ENCODE results near the gene CAPN2. TPM values are rescaled to one million over a fixed set of nuclear protein-coding genes. Genes with fewer than 3 reads are reported as not detected.
"Not testable (repeated sequence)": the region's sequence is repeated elsewhere in the genome, so short reads cannot be mapped to it uniquely, and the experiment has no call there.

CAPN2 gene
- total RNA-seq, 1 experiment from 2014 or later, result 170 TPM

DNA sequence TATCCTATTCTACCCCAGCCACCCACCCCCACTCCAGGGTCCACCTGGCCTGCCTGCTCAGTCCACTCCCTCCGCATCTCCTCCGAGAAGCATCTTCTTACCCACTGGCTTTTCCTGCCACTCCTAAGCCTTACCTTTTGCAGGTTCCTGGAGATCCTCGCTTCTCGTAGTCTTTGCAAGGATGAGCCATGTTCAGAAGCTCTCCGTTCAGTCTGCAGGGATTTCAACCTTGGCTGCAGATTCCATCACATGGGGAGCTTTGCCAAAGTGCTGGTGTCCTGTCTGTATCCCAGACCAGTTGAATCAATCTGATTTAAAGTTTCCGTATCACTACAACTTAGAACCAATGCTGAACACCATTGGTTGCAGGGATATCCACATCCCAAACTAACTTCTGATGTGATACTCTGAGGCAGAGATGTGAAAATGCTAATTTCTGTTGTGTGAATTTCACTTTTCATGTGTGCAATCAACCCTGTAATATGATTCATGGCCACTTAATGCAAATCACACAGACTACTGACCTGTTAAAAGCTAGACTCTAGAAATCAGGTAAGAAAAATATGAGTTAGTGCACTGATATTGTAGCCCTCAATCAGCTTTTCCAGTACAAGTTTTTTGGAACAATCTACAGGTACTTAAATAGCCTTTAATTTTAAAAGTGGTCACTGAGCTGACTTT is 61.9 kb downstream of the CAPN2 start:
- in situ Hi-C loops (cut with HindIII; ENCODE audit: low sequenced_read_pairs), result no loop called here
- DNase-seq (ENCODE audit: low spot score), result no peak

DNA sequence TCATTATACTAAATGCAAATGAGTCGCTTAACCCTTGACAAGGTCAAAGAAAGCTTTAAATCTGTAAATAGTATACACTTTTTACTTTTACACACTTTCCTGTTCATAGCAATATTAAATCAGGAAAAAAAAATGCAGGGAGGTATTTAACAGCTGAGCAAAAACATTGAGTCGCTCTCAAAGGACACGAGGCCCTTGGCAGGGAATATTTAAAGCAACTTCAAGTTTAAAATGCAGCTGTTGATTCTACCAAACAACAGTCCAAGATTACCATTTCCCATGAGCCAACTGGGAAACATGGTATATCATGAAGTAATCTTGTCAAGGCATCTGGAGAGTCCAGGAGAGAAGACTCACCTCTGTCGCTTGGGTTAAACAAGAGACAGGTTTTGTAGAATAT is 62.7 kb downstream of the CAPN2 start:
- no peak for DNase-seq (ENCODE audit: low spot score)
- in situ Hi-C loops (cut with HindIII; ENCODE audit: low sequenced_read_pairs), result no loop called here

DNA sequence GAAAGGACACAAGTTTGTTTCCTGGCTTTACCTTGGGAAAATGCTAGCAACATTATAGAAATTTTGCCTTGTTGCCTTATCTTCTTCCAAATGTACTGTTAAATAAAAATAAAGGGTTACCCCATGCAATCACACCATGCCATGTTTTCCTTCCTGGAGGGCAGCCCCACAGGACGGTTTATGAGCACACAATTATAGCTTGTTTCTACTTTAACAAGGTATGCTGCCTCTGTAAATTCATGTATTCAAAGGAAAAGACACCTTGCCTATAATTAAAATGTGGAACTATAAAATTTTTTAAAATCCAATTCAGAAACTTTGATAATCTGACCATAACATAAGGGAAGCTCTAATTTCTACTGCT is 63.4 kb downstream of the CAPN2 start:
- in situ Hi-C loops (cut with HindIII; ENCODE audit: low sequenced_read_pairs), result no loop called here

DNA sequence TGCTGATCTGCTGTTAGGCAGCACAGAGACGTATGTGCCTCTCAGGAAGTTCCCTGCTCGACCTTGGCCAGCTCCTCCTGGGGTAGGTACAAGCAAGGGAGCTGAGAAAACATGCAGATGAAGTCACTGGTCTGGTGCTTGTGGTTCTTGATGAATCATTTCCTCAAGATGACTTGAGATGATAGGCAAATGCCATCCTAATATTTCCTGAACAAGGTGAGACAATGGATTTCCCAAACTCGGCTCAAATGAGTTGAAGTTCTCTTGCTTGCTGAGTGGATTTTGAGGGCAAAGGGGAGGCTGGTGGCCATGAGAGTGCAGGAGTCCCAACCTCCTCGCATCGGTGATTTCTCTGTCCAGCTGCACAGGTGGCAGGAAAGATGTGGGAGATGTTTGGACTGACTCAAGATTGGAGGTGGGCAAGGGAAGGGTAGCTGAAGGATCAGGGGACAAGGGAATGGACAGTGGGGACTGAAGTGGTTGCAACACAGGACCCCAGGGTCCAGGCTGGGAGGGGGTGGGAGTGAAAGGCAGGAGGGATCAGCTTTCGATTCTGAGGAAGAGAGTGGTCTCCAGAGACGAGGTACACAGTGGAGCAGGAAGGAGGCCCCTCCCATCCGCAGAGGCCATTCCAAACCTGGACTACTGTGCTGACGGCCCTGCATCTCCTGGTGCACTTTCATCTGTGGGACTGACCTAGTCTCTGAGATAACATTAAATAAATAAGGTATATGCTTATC is 63.9 kb downstream of the CAPN2 start:
- in situ Hi-C loops (cut with HindIII; ENCODE audit: low sequenced_read_pairs), result no loop called here
- DNase-seq (ENCODE audit: low spot score), result no peak

More for the DNA sequence above, 63.4 kb downstream of the CAPN2 start:
- no peak for DNase-seq (ENCODE audit: low spot score)

DNA sequence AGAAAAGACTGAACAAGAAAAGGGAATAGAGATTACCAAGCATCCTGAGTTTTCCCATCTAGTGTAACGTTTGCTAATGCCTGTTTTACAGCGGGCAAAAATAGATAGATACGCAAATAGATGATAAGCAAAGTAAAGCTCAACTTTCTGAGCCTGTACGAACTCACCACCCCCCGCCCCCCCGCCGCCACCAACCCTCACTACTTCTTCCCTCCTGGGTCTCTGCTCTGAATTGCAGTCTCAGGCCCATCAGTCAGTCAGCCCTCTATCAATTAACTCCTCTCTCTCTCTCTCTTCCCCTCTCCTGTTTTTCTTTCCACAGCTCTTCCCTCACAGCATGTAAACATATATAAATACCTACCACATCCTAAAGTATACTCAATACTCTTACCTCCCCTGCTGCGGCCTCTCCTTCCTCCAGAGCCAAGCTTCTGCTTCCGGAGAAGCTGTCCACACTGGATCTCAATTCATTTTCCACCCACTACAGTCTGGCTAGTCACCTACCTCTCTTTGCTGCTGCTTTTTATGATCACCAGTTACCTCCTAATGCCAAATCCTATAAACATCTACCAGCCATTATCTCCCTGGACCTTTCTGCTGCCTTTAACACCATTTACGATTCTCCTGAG is 64.6 kb downstream of the CAPN2 start:
- DNase-seq (ENCODE audit: low spot score), result no peak
- in situ Hi-C loops (cut with HindIII; ENCODE audit: low sequenced_read_pairs), result no loop called here

DNA sequence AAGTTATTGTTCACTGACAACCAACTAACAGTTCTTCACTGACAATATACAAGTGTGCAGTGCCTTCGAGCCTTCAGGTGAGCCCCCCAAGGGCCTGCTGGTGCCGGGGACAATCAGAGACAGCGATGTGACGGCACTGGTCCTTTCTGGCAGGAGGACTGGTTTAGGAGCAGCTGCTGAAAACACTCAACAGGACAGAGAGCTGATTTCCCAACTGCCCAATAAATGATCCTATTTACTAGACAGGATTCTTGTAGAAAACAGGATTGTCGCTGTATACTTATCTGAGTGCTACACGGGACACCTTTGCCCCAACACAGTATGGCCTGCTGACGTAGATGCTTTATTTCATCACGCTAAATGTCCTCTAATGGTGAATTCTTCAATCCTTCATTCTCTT is 68.0 kb downstream of the CAPN2 start:
- no peak for DNase-seq (ENCODE audit: low spot score)
- in situ Hi-C loops (cut with HindIII; ENCODE audit: low sequenced_read_pairs), result no loop called here

DNA sequence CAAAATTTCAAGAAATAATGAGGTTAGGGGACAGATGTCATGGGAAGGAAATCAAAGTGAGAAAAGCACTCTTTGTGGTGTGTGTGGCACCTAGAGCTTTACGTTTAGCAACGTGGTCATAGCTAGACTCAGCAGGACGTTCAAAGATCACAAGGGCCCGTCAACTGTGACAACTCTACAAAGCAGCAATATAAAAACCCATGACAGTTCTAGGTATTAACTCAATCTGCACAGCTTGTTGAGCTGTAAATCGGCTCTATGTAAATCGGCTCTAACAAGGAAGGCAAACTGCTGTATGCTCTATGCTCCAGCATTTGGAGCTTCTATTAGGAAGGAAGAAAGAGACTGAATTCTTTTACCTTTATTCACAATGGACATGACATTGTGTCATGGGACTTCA is 68.6 kb downstream of the CAPN2 start:
- in situ Hi-C loops (cut with HindIII; ENCODE audit: low sequenced_read_pairs), result no loop called here
- DNase-seq (ENCODE audit: low spot score), result no peak

DNA sequence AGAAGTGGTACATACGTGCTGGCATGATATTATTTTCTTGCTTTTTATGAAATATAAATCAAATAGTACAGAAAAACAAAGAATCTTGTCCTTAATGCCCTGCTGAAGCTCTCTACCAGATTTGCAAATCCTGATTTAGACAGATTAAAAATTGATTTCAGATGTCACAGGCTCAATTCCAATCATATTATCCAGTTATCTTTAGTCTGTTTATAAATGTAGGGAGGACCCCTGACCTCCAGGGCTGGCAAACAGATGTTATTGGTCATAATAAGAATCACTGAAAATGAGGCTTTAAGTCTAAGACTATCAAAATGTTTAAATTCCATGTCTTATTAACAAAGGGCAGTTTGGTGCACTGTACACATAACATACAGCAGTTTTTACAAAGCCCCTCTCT is 71.3 kb downstream of the CAPN2 start:
- in situ Hi-C loops (cut with HindIII; ENCODE audit: low sequenced_read_pairs), result no loop called here
- no peak for DNase-seq (ENCODE audit: low spot score)

DNA sequence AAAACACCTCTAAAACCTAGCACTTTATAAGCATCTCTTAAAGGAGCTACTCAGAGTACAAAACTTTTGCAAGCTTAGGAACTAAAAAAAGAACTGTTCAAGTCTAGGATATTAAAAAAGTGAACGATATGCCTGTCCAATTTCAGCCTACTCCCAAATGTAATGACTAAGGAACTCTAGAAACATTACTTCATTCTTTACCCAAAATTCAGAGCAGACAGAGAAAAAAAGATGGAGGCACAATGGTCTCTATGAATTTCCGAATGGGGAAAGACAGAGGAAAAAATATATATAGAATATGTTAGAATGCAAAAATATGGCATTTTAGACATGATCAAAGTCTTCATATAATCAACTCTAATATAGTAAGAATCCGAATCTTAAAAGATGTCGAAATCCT is 72.2 kb downstream of the CAPN2 start:
- DNase-seq (ENCODE audit: low spot score), result no peak
- in situ Hi-C loops (cut with HindIII; ENCODE audit: low sequenced_read_pairs), result no loop called here

DNA sequence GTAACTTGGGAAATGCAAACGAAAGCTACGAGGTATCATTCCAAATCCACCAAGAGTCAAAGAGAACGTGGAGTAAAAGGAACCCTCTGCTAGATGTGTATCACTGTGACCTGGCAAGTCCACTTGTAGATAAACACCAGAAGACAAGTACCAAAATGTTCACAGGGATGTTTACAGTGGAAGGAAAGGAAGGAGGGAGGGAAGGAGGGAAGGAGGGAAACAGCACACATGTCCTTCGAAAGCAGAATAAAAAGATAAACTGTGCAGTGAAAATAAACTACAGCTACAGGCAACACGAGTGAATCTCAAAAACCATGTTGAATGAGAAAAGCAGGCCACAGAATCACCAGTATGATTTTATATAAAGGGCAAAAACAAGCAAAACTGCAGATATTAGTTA is 73.5 kb downstream of the CAPN2 start:
- no peak for DNase-seq (ENCODE audit: low spot score)
- in situ Hi-C loops (cut with HindIII; ENCODE audit: low sequenced_read_pairs), result no loop called here

DNA sequence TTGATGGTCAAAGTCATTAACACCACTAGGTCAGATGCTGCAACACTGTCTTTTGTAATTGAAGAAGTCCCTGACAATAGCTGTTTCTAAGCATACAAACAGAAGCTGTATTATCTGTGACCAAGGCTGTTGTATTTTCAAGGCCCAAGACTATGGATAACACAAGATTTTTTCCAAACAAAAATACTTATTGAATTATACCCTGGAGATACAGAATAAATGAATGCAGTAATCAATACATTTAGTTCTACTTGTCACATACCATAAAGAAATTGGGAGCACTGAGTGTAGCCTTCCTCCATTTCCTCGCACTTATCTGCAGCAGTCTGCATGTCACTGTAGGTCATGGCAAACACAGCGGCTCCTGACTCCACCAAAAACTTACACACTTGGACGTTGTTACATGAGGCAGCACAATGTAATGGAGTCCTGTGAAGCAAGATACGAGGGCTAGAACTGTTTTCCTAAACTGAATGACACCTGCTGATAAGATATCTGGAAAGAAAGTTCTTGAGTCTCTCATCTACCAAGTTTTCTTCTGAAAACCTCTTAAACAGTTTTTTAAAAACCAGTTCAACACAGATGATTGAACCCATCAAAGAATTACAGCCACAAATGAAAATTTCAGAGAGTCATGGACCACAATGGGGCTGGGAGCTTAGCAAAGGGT is 76.5 kb downstream of the CAPN2 start:
- in situ Hi-C loops (cut with HindIII; ENCODE audit: low sequenced_read_pairs), result no loop called here
- DNase-seq (ENCODE audit: low spot score), result no peak

DNA sequence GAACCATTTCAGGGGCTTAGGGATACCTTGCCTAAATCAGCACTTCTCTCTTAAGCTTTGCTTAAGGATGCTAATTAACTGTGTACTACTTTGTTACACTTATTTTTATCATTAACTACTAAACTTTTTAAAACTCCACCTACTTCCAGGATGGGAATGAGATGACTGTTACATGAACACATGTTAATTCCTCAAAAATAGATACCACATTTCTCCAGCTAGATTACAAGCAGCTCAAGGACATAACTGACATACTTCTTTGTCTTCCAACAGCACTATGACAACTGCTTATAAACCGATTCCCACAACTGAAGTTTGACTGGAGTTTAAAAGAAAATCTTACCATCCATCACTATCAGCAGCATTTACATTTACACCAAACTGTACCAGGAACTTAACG is 79.7 kb downstream of the CAPN2 start:
- DNase-seq (ENCODE audit: low spot score), result no peak
- in situ Hi-C loops (cut with HindIII; ENCODE audit: low sequenced_read_pairs), result no loop called here

DNA sequence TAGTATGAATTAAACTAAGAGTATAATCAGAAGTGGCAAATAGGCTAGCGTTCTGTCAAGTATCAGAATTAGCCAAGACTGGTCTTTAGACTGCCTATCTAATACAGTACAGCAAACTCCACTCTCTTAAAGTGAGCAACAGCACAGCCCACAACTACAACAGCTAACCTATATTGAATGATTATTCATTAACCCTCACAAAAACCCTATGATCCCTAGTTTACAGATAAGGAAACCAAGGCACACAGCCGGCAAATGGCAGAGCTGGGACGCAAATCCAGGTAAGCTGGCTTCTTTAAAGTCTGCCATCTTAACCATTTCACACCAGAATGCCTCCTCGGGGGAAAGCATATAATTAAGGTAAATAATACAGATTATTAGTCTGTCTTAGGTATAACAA is 81.4 kb downstream of the CAPN2 start:
- in situ Hi-C loops (cut with HindIII; ENCODE audit: low sequenced_read_pairs), result no loop called here
- DNase-seq (ENCODE audit: low spot score), result no peak

DNA sequence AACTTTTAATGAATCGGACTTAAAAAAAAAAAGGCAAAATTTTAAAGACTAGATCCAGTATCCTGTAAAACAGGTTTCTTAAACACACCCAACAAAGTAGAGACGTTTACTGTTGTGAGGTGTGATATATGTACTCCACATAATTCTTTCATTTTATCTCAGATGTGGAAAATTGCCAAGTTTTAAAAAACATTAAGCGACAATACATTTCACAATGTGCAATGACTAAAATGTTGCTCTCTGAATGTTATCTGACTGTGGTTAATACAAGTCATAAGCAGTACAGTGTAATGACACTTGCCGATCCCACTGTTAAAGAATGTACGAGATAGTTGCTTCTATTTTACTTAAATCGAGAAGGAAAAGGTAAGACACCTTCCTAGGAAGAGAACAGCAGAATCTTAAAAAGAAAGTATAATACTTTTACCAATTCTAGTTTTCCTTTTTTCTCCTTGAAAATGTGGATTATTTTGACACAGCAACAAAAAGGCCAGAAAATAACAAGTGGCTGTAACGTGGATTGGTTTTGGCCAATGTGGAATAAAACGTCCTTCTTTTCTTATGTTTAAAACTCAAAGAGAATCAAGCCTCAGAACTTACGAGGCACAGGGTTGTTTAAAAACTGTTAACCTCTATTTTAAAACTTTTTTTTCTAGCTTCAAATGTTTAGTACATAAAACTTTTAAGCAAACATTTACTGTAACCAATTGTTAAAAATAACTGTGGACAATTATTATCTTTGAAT is 82.0 kb downstream of the CAPN2 start:
- DNase-seq (ENCODE audit: low spot score), result no peak
- in situ Hi-C loops (cut with HindIII; ENCODE audit: low sequenced_read_pairs), result no loop called here

DNA sequence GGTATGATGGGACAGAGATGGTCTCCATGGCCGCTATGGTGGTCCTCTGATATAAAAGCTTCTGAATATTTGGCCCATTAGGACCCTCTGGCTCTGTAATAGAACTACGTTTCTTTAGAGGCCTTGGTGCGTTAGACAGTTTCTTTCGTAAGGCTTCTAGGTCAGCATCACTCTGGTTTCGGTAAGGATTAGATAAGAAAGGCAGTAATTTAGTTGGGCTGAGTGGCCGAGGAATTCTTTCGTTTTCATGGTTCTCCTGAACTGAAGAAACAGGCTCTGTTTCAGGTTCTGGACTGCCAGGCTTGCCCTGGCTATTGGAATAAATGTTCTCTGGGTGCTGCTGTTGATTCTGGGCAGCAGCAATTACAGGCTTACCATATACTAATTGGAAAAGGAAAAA is 83.9 kb downstream of the CAPN2 start:
- no peak for DNase-seq (ENCODE audit: low spot score)
- in situ Hi-C loops (cut with HindIII; ENCODE audit: low sequenced_read_pairs), result no loop called here

DNA sequence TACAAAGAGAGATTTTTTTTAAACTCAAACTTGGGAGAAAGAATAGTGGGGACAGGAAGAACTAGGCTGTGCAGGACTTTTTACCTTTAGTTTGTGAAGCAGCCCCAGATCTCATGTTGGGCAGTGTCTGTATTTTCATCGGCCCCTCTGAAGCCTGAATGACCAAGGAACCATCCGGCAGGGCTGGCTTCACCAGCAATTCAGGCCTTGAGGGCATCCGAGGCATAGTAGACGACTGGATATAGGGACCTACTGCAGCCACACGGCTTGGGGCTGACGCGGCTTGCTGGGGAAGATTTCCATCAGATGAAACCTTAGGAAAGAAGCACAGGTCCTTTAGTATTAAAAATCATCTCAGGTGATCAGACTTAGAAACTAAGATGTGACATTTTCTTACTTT is 89.7 kb downstream of the CAPN2 start:
- DNase-seq (ENCODE audit: low spot score), result no peak
- in situ Hi-C loops (cut with HindIII; ENCODE audit: low sequenced_read_pairs), result no loop called here

DNA sequence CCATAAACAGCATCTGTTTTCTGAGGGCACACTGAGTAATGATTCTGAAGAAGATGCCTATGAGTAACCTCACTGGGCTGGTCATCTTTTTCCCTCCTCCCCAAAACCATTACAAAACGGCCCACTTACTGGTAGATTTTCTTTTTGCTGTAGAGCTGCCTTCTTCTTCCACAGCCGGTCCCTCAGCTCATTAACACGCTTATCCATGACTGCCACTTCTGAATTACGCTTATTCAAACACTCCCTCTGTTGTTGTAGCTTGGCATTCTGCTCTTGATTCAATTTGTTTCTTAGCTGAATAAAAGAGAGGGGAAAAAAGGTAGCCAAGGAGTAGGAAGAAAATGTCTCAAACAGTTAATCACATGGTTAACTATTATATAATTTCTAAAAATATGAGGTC is 90.3 kb downstream of the CAPN2 start:
- peak; percentile 31 for DNase-seq (ENCODE audit: low spot score)
- in situ Hi-C loops (cut with HindIII; ENCODE audit: low sequenced_read_pairs), result no loop called here

DNA sequence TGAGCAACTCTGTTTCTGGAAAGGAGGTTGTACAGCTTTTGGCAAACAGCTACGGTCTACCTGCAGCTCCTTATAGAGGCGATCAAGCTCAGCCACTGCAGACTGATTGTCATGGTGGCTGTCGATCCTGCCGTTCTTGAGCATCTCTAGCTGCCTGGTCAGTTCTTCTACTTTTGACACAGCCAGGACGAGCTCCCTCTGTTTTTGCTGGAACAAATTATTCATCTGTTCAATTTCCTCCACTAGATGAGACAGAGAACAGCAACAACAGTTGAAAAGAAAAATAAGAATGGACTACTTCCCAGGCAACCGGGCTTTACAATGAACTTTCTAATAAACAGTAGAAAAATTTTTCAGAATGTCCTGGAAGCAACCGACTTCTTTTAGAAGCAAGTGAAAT is 90.9 kb downstream of the CAPN2 start:
- peak; percentile 9 for DNase-seq (ENCODE audit: low spot score)
- in situ Hi-C loops (cut with HindIII; ENCODE audit: low sequenced_read_pairs), result no loop called here

DNA sequence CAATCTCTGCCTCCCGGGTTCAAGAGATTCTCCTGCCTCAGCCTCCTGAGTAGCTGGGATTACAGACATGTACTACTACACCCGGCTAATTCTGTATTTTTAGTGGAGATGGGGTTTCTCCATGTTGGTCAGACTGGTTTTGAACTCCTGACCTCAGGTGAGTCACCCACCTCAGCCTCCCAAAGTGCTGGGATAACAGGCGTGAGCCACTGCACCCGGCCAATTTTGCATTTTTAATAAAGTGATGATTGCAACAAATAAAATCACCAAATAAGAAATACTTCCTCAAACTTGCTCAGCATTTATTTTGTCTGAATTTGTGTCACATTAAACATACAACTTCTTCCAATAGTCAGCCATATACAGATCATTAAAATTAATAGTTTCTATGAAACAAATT is 97.6 kb downstream of the CAPN2 start:
- DNase-seq (ENCODE audit: low spot score); in situ Hi-C loops (cut with HindIII; ENCODE audit: low sequenced_read_pairs): not testable (repeated sequence)

DNA sequence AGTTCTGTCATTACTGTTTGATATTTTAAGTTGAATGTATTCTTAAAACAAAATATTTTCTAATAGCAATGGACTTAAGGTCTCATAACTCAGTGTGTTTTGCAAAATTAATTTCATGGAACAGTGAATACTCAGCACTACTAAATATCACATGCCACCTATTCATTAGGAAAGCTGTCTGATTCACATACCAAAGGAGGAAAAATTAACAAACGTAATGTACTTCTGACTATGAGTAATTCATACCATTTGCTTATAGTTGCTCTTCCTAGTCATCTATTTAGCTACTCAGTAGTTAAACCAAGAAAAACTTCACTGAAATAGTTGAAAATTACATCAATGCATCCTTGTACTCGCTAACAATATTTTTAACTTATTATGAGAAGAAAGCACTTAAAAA is 98.2 kb downstream of the CAPN2 start:
- in situ Hi-C loops (cut with HindIII; ENCODE audit: low sequenced_read_pairs), result no loop called here
- DNase-seq (ENCODE audit: low spot score), result no peak

All from G401 (cell line).